HepG2 (cell line): ENCODE results near the gene CA11. TPM values are rescaled to one million over a fixed set of nuclear protein-coding genes. Genes with fewer than 3 reads are reported as not detected.
A peak's percentile ranks its signal among the peaks of the same experiment; 100 is the strongest.

Source experiments
- ATRX ChIP-seq: sonication (generic); formaldehyde crosslinking; IDR thresholded peaks from 2 replicates; pipeline ENCODE4 v1.4.0; 2020; ENCODE audit warnings: missing genetic modification reagents, borderline replicate concordance
- CBX2 ChIP-seq, 2 experiments: fragments of 200-600 bp in 1 of 2; sonication (generic); formaldehyde crosslinking in 1 of 2; IDR thresholded peaks; 2 replicates each; pipeline versions ENCODE4 v1.7.0 to v1.8.1; 2018 to 2022; ENCODE audit warnings: low read depth in 2 of 2, low read length in 1 of 2, mild to moderate bottlenecking in 1 of 2, missing genetic modification reagents in 1 of 2
- HNF4G ChIP-seq, 2 experiments: sonication (generic) in 1 of 2; formaldehyde crosslinking in 1 of 2; IDR thresholded peaks; 2 replicates each; pipeline versions ENCODE4 v1.4.0 to v1.6.1; 2011 to 2020; ENCODE audit warnings: borderline replicate concordance in 2 of 2, low read depth in 2 of 2, mild to moderate bottlenecking in 2 of 2, low read length in 1 of 2, missing genetic modification reagents in 1 of 2, moderate library complexity in 1 of 2
- KAT2B ChIP-seq: fragments of 150-350 bp; IDR thresholded peaks from 2 replicates; pipeline ENCODE4 v1.6.1; 2014; ENCODE audit warnings: low read depth, low read length, borderline replicate concordance
- KLF11 ChIP-seq: IDR thresholded peaks from 2 replicates; pipeline ENCODE4 v1.6.1; 2016; ENCODE audit warnings: missing compliant biosample characterization
- NCOA1 ChIP-seq: sonication (generic); formaldehyde crosslinking; IDR thresholded peaks from 2 replicates; pipeline ENCODE4 v1.9.0; 2021; ENCODE audit warnings: missing genetic modification reagents
- NCOR1 ChIP-seq: fragments of 200-600 bp; sonication (generic); IDR thresholded peaks from 2 replicates; pipeline ENCODE4 v1.7.0; 2017; ENCODE audit warnings: antibody characterized with exemption, low read length, borderline replicate concordance
- NONO ChIP-seq, 2 experiments: fragments of 450-650 bp in 1 of 2; sonication (generic) in 1 of 2; formaldehyde crosslinking in 1 of 2; IDR thresholded peaks in 1 of 2; conservative IDR thresholded peaks in 1 of 2; 2 replicates each; pipeline versions ENCODE4 v1.6.1 to v1.8.0; 2017 to 2022; ENCODE audit warnings: mild to moderate bottlenecking in 1 of 2, missing genetic modification reagents in 1 of 2, moderate library complexity in 1 of 2
- RAD21 ChIP-seq: fragments of 450-650 bp; formaldehyde crosslinking; IDR thresholded peaks from 2 replicates; pipeline ENCODE4 v1.5.0; 2020; ENCODE audit warnings: mild to moderate bottlenecking
- TOE1 ChIP-seq: sonication (generic); formaldehyde crosslinking; IDR thresholded peaks from 2 replicates; pipeline ENCODE4 v1.4.0; 2020; ENCODE audit warnings: mild to moderate bottlenecking, missing genetic modification reagents
- YEATS4 ChIP-seq: sonication (generic); formaldehyde crosslinking; IDR thresholded peaks from 2 replicates; pipeline ENCODE4 v1.4.0; 2020; ENCODE audit warnings: missing genetic modification reagents, borderline replicate concordance
- ZNF567 ChIP-seq: sonication (generic); formaldehyde crosslinking; IDR thresholded peaks from 2 replicates; pipeline ENCODE4 v1.8.1; 2023; ENCODE audit warnings: mild to moderate bottlenecking, missing genetic modification reagents, borderline replicate concordance
- polyA plus RNA-seq, 8 experiments: library from polyadenylated mRNA; depleted of rRNA in 3 of 8; stranded (reverse) in 7 of 8; unstranded in 1 of 8; fragments of >200 nt; fragmentation: Illumina TruSeq in 4 of 8; extraction: Trizol in 4 of 8; gene quantifications; 2 replicates each; pipeline versions ENCODE4 v1.2.1 to v1.2.3, GENCODE V29; 2011 to 2016; ENCODE audit warnings: low read depth in 4 of 8, missing spikeins in 1 of 8, mixed read lengths in 1 of 8; ENCODE audit not compliant: insufficient read depth in 1 of 8
- total RNA-seq, 5 experiments: library from RNA; depleted of rRNA; stranded (reverse); fragments of >200 nt; fragmentation: Illumina TruSeq; extraction: Trizol; gene quantifications; 2 replicates each; pipeline ENCODE4 v1.2.3, GENCODE V29; 2016; ENCODE audit warnings: low read depth in 1 of 5
- TF ChIP-seq, protein P1 (sequence below): IDR thresholded peaks from 2 replicates; pipeline ENCODE4 v1.6.1; 2016; ENCODE audit warnings: low read depth, control low read depth
- TF ChIP-seq, protein P2 (sequence below): sonication (generic); formaldehyde crosslinking; IDR thresholded peaks from 2 replicates; pipeline ENCODE4 v1.9.0; 2021; ENCODE audit warnings: missing genetic modification reagents, borderline replicate concordance
- TF ChIP-seq, protein P3 (sequence below): sonication (generic); formaldehyde crosslinking; IDR thresholded peaks from 2 replicates; pipeline ENCODE4 v1.5.0; 2020; ENCODE audit warnings: missing genetic modification reagents
- TF ChIP-seq, protein P4 (sequence below): sonication (generic); formaldehyde crosslinking; IDR thresholded peaks from 2 replicates; pipeline ENCODE4 v1.5.1; 2020; ENCODE audit warnings: missing genetic modification reagents, mild to moderate bottlenecking, borderline replicate concordance
- TF ChIP-seq, protein P5 (sequence below): sonication (generic); formaldehyde crosslinking; conservative IDR thresholded peaks from 2 replicates; pipeline ENCODE4 v1.4.0; 2020; ENCODE audit warnings: missing genetic modification reagents
- TF ChIP-seq, protein P6 (sequence below): sonication (generic); formaldehyde crosslinking; IDR thresholded peaks from 2 replicates; pipeline ENCODE4 v1.4.0; 2020; ENCODE audit warnings: missing genetic modification reagents, borderline replicate concordance

Gene CA11
- total and polyA plus RNA-seq, 2 of the 13 experiments (the other 11 are each of a cell fraction or from before 2014, with no cell fraction given) = 0.41 to 0.58 TPM

DNA sequence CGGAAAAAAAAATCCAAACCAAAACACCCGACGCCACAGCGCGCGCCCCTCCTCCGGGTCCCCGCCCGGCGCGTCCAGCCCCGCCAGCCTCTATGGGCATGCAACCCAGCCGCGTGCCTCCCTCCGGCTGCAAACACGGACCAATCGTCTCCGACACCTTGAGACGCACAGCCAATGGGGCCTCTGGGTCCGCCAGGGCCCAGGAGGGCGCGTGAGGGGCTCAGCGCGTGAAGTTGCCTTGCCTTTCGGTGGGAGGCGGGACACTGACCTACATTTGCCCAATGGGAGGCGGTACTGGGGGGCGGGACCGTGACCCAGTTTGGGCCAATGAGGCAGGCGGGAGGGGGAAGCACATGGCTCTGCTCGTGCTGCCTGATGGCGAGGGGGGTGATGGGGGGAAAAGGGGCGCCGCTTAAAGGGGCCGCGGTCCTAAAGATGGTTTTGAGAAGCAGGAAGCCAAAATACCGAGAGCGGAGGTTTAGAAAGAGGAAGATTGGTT lies 8.5 kb downstream of the CA11 start (continued):
- TF ChIP-seq ZNF567 (CRISPR knock-in tag) = no peak
- TF ChIP-seq NCOR1 = peak; percentile 19; the same call in 1 of the 2 replicates
- TF ChIP-seq KAT2B = no peak
- 0 out of 2 replicates have a peak, but pooled peaks have one; percentile 19 for TF ChIP-seq YEATS4 (CRISPR knock-in tag)
- TF ChIP-seq ATRX (CRISPR knock-in tag) = no peak
- TF ChIP-seq, protein P1, sequence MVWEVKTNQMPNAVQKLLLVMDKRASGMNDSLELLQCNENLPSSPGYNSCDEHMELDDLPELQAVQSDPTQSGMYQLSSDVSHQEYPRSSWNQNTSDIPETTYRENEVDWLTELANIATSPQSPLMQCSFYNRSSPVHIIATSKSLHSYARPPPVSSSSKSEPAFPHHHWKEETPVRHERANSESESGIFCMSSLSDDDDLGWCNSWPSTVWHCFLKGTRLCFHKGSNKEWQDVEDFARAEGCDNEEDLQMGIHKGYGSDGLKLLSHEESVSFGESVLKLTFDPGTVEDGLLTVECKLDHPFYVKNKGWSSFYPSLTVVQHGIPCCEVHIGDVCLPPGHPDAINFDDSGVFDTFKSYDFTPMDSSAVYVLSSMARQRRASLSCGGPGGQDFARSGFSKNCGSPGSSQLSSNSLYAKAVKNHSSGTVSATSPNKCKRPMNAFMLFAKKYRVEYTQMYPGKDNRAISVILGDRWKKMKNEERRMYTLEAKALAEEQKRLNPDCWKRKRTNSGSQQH (CRISPR knock-in tag) = no peak; the same call in 1 of the 2 replicates
- TF ChIP-seq NCOA1 (CRISPR knock-in tag) = no peak
- peak; percentile 64 for TF ChIP-seq KLF11 (CRISPR knock-in tag)
- TF ChIP-seq, protein P2, sequence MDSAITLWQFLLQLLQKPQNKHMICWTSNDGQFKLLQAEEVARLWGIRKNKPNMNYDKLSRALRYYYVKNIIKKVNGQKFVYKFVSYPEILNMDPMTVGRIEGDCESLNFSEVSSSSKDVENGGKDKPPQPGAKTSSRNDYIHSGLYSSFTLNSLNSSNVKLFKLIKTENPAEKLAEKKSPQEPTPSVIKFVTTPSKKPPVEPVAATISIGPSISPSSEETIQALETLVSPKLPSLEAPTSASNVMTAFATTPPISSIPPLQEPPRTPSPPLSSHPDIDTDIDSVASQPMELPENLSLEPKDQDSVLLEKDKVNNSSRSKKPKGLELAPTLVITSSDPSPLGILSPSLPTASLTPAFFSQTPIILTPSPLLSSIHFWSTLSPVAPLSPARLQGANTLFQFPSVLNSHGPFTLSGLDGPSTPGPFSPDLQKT (CRISPR knock-in tag) = no peak
- no peak for TF ChIP-seq HNF4G (IDR thresholded peaks at IDR 0.05; ENCODE audit: borderline replicate concordance, low read depth, low read length)
- TF ChIP-seq HNF4G (CRISPR knock-in tag; IDR thresholded peaks at IDR 0.05; ENCODE audit: borderline replicate concordance, low read depth) = no peak
- TF ChIP-seq, protein P3, sequence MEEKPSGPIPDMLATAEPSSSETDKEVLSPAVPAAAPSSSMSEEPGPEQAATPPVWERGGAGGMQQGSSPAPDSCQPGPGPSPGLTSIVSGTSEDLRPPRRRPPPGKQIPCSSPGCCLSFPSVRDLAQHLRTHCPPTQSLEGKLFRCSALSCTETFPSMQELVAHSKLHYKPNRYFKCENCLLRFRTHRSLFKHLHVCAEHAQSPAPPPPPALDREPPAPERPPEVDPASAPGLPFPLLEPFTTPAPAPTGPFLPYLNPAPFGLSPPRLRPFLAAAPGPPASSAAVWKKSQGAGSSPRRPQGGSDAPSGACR = no peak
- no peak for TF ChIP-seq RAD21
- TF ChIP-seq, protein P4, sequence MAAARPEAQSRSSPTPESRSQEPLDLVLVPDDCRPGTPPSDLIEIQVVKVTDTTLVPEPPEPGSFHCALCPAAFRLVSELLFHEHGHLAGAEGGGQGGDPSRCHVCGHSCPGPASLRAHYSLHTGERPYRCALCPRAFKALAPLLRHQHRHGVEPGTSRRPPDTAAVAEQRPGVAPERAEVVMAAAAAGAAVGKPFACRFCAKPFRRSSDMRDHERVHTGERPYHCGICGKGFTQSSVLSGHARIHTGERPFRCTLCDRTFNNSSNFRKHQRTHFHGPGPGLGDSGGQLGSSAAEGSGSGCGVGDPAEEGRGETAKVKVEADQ = peak; percentile 39; the same call in 1 of the 2 replicates
- TF ChIP-seq, protein P5, sequence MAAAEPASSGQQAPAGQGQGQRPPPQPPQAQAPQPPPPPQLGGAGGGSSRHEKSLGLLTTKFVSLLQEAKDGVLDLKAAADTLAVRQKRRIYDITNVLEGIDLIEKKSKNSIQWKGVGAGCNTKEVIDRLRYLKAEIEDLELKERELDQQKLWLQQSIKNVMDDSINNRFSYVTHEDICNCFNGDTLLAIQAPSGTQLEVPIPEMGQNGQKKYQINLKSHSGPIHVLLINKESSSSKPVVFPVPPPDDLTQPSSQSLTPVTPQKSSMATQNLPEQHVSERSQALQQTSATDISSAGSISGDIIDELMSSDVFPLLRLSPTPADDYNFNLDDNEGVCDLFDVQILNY (CRISPR knock-in tag) = no peak; the same call in 1 of the 2 replicates
- TF ChIP-seq, protein P6, sequence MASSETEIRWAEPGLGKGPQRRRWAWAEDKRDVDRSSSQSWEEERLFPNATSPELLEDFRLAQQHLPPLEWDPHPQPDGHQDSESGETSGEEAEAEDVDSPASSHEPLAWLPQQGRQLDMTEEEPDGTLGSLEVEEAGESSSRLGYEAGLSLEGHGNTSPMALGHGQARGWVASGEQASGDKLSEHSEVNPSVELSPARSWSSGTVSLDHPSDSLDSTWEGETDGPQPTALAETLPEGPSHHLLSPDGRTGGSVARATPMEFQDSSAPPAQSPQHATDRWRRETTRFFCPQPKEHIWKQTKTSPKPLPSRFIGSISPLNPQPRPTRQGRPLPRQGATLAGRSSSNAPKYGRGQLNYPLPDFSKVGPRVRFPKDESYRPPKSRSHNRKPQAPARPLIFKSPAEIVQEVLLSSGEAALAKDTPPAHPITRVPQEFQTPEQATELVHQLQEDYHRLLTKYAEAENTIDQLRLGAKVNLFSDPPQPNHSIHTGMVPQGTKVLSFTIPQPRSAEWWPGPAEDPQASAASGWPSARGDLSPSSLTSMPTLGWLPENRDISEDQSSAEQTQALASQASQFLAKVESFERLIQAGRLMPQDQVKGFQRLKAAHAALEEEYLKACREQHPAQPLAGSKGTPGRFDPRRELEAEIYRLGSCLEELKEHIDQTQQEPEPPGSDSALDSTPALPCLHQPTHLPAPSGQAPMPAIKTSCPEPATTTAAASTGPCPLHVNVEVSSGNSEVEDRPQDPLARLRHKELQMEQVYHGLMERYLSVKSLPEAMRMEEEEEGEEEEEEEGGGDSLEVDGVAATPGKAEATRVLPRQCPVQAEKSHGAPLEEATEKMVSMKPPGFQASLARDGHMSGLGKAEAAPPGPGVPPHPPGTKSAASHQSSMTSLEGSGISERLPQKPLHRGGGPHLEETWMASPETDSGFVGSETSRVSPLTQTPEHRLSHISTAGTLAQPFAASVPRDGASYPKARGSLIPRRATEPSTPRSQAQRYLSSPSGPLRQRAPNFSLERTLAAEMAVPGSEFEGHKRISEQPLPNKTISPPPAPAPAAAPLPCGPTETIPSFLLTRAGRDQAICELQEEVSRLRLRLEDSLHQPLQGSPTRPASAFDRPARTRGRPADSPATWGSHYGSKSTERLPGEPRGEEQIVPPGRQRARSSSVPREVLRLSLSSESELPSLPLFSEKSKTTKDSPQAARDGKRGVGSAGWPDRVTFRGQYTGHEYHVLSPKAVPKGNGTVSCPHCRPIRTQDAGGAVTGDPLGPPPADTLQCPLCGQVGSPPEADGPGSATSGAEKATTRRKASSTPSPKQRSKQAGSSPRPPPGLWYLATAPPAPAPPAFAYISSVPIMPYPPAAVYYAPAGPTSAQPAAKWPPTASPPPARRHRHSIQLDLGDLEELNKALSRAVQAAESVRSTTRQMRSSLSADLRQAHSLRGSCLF (CRISPR knock-in tag) = no peak
- TF ChIP-seq NONO (IDR thresholded peaks at IDR 0.05) = no peak
- peak; percentile 54; the same call in 1 of the 2 replicates for TF ChIP-seq NONO (CRISPR knock-in tag; conservative IDR thresholded peaks at IDR 0.05)
- TF ChIP-seq CBX2 (IDR thresholded peaks at IDR 0.05; ENCODE audit: low read depth, low read length) = no peak
- TF ChIP-seq CBX2 (CRISPR knock-in tag; IDR thresholded peaks at IDR 0.05; ENCODE audit: low read depth) = no peak; the same call in 1 of the 2 replicates
- peak; percentile 24; the same call in 1 of the 2 replicates for TF ChIP-seq TOE1 (CRISPR knock-in tag)
